ENCODE data around the gene SOX21. TPM values are rescaled to one million over a fixed set of nuclear protein-coding genes. Genes with fewer than 3 reads are reported as not detected.

SOX21 gene
- total RNA-seq: under 1 TPM in 1 of 2 donors, not detected in 1; 0.26 TPM

DNA sequence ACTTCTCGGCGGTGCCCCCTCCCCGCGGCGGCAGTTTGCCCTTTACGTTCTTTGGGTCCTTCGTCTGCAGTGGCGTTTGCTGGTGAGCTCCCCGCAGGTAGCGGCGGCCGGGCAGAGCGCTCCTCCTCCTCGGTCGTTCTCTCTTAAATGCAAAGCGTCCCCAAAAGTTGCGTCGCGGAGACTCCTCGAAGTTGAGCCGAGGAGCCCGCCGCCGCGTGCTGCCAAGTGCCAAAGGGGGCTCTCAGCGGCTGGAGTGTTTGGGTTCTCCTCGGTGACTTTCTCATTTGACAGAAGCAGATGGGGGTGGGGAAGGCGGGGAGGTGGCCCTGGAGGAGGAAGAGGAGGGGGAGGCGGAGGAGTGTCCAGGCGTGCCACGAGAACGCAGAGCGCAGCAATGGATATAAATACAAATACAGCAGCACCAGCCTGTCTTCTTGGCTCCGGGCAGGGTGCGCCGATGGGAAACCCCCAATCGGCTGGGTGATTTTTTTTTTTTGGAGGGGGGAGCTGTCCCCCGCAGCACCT lies at the start of gene SOX21:
TSS of gene SOX21 (minus strand) at position 259 of the 525 bp plus-strand sequence. CDS start 496 bp downstream, outside the sequence.
- peaks cover 0 to 37% of the 10 kb centered on the region in 2 donors for H3K27me3 ChIP-seq
- peaks cover 0 to 4% (median 0%) of the 10 kb centered on the region in 3 donors for H3K9me3 ChIP-seq
- 2 to 7% methylated on average over 11 to 38 of the region's 38 CpGs for WGBS, 2 donors
- no peaks in the 10 kb centered on the region for H3K36me3 ChIP-seq (replicated peaks in 1 of 2; ENCODE audit: insufficient read depth in 1 of 2, low read depth in 2 of 2)
- ATAC-seq (no peak), DNase-seq (no peak)
- peaks cover 31% of the 10 kb centered on the region for H3K4me1 ChIP-seq
- no peak within 1 kb of the TSS for H3K27ac ChIP-seq
- TF ChIP-seq POLR2A (IDR thresholded peaks at IDR 0.05): no peak
- TF ChIP-seq, protein P1, sequence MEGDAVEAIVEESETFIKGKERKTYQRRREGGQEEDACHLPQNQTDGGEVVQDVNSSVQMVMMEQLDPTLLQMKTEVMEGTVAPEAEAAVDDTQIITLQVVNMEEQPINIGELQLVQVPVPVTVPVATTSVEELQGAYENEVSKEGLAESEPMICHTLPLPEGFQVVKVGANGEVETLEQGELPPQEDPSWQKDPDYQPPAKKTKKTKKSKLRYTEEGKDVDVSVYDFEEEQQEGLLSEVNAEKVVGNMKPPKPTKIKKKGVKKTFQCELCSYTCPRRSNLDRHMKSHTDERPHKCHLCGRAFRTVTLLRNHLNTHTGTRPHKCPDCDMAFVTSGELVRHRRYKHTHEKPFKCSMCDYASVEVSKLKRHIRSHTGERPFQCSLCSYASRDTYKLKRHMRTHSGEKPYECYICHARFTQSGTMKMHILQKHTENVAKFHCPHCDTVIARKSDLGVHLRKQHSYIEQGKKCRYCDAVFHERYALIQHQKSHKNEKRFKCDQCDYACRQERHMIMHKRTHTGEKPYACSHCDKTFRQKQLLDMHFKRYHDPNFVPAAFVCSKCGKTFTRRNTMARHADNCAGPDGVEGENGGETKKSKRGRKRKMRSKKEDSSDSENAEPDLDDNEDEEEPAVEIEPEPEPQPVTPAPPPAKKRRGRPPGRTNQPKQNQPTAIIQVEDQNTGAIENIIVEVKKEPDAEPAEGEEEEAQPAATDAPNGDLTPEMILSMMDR (IDR thresholded peaks at IDR 0.05): no peak
- no peak within 1 kb of the TSS for H3K4me3 ChIP-seq
- intact Hi-C loops (cut with DNase I): no loop called here

DNA sequence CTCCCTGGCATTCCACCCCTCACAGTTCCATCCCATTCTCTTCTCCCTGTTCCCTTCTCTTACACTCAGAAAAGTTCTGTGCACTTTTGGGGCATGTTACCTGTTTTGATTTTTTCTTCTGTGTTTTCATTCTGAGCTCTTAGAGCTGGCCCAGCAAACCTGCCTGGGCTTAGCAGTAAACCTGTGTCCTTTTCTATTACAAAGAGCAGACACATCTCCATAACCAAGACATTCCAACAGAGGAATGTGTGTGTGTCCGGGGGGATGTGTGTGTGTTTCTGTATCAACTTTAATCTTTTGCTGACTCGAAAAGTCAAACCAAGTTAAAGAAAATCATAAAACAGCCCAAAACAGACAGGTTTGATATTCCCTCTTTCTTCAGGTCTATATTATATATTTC lies 49.1 kb upstream of the SOX21 start:
- no peak overlapping the region for H3K4me3 ChIP-seq
- WGBS, 2 donors: 24 to 41% methylated on average over 2 of the region's 2 CpGs

GRCh38 chr13:94759120-94759728 lies 46.9 kb upstream of the SOX21 start:
- ATAC-seq (no peak), DNase-seq (no peak)
- intact Hi-C loops (cut with DNase I): no loop called here
- WGBS, 2 donors: 89 to 91% methylated on average over 22 of the region's 22 CpGs
- Histone ChIP-seq H3K9me3 (no peaks in the 10 kb centered on the region), H3K4me3 (no peak overlapping the region), H3K36me3 (replicated peaks in 1 of 2; ENCODE audit: insufficient read depth in 1 of 2, low read depth in 2 of 2) (no peaks in the 10 kb centered on the region), H3K4me1 (no peaks in the 10 kb centered on the region), H3K27me3 (no peaks in the 10 kb centered on the region), H3K27ac (no peak overlapping the region)
- TF ChIP-seq, protein P1 (IDR thresholded peaks at IDR 0.05): no peak
- no peak for TF ChIP-seq POLR2A (IDR thresholded peaks at IDR 0.05)

More for the DNA sequence above, 49.1 kb upstream of the SOX21 start:
- no peaks in the 10 kb centered on the region for H3K27me3 ChIP-seq
- TF ChIP-seq POLR2A (IDR thresholded peaks at IDR 0.05): no peak
- TF ChIP-seq, protein P1 (IDR thresholded peaks at IDR 0.05): no peak
- H3K4me1 ChIP-seq: no peaks in the 10 kb centered on the region
- no peak for ATAC-seq
- intact Hi-C loops (cut with DNase I): no loop called here
- no peak for DNase-seq
- H3K9me3 ChIP-seq: no peaks in the 10 kb centered on the region
- no peaks in the 10 kb centered on the region for H3K36me3 ChIP-seq (replicated peaks in 1 of 2; ENCODE audit: insufficient read depth in 1 of 2, low read depth in 2 of 2)
- no peak overlapping the region for H3K27ac ChIP-seq

DNA sequence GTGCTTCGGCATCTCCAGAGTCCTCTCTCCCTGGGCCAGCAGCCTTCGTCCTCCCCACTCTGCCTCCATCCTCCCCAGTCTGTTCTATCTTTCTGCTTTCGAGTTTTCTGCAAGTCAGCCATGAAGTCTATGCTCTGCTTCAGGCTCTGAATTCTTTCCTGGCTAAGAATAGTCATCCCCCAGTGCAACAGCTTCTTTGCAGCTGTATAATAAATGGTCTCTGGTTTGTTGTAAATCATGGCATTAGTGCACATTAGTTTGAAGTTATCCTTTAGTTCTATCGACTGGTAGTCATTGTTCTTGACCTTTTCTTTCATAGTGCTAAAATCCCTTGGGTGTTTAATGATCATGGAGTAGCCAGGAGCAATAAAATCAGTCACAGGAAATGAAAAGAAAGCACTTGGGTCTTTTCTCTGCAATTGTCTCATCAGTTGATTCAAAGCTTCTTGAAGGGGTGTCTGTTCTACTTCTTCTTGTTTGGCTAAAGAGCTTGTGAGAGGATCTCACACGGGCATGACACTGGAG lies 46.2 kb upstream of the SOX21 start:
- Histone ChIP-seq H3K27ac (no peak overlapping the region), H3K36me3 (replicated peaks in 1 of 2; ENCODE audit: insufficient read depth in 1 of 2, low read depth in 2 of 2) (no peaks in the 10 kb centered on the region), H3K27me3 (no peaks in the 10 kb centered on the region), H3K4me1 (no peaks in the 10 kb centered on the region), H3K9me3 (no peaks in the 10 kb centered on the region), H3K4me3 (no peak overlapping the region)
- intact Hi-C loops (cut with DNase I): no loop called here
- DNase-seq: no peak
- WGBS, 2 donors: 60% methylated on average over 5 of the region's 5 CpGs
- ATAC-seq: no peak
- TF ChIP-seq POLR2A (IDR thresholded peaks at IDR 0.05): no peak
- TF ChIP-seq, protein P1 (IDR thresholded peaks at IDR 0.05): no peak
